OCI-LY1 (cell line): Measurements from ENCODE around the gene KLHL8.

ENCODE experiments used
- H2AFZ ChIP-seq: fragments of 200-600 bp; sonication (generic), shearing (Covaris generic); 2 replicates; pipeline ENCODE4 v1.6.0; 2014; ENCODE audit warnings: antibody characterized with exemption, mild to moderate bottlenecking, low read length
- H3F3A ChIP-seq: fragments of 200-600 bp; sonication (generic), shearing (Covaris generic); 2 replicates; pipeline ENCODE4 v1.6.0; 2014; ENCODE audit warnings: mild to moderate bottlenecking, antibody characterized with exemption, low read length, moderate library complexity; ENCODE audit not compliant: insufficient read depth
- H3K27ac ChIP-seq: fragments of 200-600 bp; sonication (generic); 2 replicates; pipeline ENCODE4 v1.5.1; 2014; ENCODE audit warnings: low read length, mixed run types, mild to moderate bottlenecking, low read depth; ENCODE audit not compliant: poor library complexity, severe bottlenecking
- H3K27me3 ChIP-seq: fragments of 200-600 bp; sonication (generic); 2 replicates; pipeline ENCODE4 v1.6.0; 2014; ENCODE audit warnings: antibody characterized with exemption, mild to moderate bottlenecking, low read length, moderate library complexity; ENCODE audit not compliant: insufficient read depth
- H3K36me3 ChIP-seq: fragments of 200-600 bp; sonication (generic); 2 replicates; pipeline ENCODE4 v1.6.1; 2014; ENCODE audit warnings: mild to moderate bottlenecking, antibody characterized with exemption, low read length, moderate library complexity, mixed read lengths; ENCODE audit not compliant: insufficient read depth
- H3K4me1 ChIP-seq: fragments of 200-600 bp; sonication (generic); 2 replicates; pipeline ENCODE4 v1.5.1; 2014; ENCODE audit warnings: mild to moderate bottlenecking, low read length, moderate library complexity; ENCODE audit not compliant: insufficient read depth, severe bottlenecking
- H3K4me2 ChIP-seq: fragments of 200-600 bp; sonication (generic), shearing (Covaris generic); 2 replicates; pipeline ENCODE4 v1.6.1; 2014; ENCODE audit warnings: low read length
- H3K4me3 ChIP-seq: fragments of 200-600 bp; sonication (generic); 2 replicates; pipeline ENCODE4 v1.5.1; 2014; ENCODE audit warnings: low read length, low read depth, mild to moderate bottlenecking, mixed read lengths; ENCODE audit not compliant: poor library complexity, severe bottlenecking
- H3K79me2 ChIP-seq: fragments of 200-600 bp; shearing (Covaris generic); 2 replicates; pipeline ENCODE4 v1.6.1; 2016; ENCODE audit warnings: mixed run types, low read length, mixed read lengths; ENCODE audit not compliant: insufficient read depth
- H3K9ac ChIP-seq: fragments of 200-600 bp; sonication (generic), shearing (Covaris generic); 2 replicates; pipeline ENCODE4 v1.6.1; 2014; ENCODE audit warnings: mild to moderate bottlenecking, low read length, mixed read lengths
- H3K9me2 ChIP-seq: fragments of 200-600 bp; sonication (generic), shearing (Covaris generic); 2 replicates; pipeline ENCODE4 v1.6.1; 2014; ENCODE audit warnings: low read depth, mild to moderate bottlenecking, low read length, mixed read lengths
- H3K9me3 ChIP-seq: fragments of 200-600 bp; shearing (Covaris generic); 2 replicates; pipeline ENCODE4 v1.6.1; 2014; ENCODE audit warnings: low read length, mixed read lengths
- H4K20me1 ChIP-seq: fragments of 200-600 bp; sonication (generic), shearing (Covaris generic); 2 replicates; pipeline ENCODE4 v1.6.0; 2016; ENCODE audit warnings: mild to moderate bottlenecking, low read length; ENCODE audit not compliant: insufficient read depth
- EZH2 ChIP-seq: fragments of 200-600 bp; sonication (generic), shearing (Covaris generic); IDR thresholded peaks from 2 replicates; pipeline ENCODE4 v1.8.0; 2017; ENCODE audit warnings: borderline replicate concordance, mixed run types, mild to moderate bottlenecking, antibody characterized with exemption, low read length, moderate library complexity, mixed read lengths
- TF ChIP-seq, protein P1 (sequence below): fragments of 200-600 bp; sonication (generic), shearing (Covaris generic); IDR thresholded peaks from 2 replicates; pipeline ENCODE4 v1.5.1; 2017; ENCODE audit warnings: mild to moderate bottlenecking, antibody characterized with exemption, low read length, moderate library complexity, mixed read lengths

The KLHL8 gene

DNA sequence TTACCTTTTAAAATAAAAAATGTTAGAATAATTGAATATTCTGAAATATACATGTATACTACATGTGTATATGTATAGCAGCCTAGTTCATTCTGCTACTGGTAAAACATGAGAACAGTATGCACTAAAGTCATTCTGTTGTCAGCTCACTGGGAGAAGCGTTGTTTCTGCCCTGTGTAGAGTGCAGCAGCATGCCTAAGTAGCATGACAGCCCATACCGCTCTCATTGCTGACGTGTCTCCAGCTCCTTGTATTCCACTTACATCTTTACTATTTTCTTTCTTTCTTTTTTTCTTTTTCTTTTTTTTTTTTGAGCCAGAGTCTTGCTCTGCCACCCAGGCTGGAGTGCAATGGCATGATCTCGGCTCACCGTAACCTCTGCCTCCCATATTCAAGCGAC lies 90.7 kb downstream of the KLHL8 start:
- no peak overlapping the region for H3K27ac ChIP-seq
- H3K79me2 ChIP-seq, result no peaks in the 10 kb centered on the region
- peaks cover 7% of the 10 kb centered on the region for H3K4me1 ChIP-seq
- no peak overlapping the region for H2AFZ ChIP-seq
- no peak overlapping the region for H3K9ac ChIP-seq
- H3K27me3 ChIP-seq, result no peaks in the 10 kb centered on the region
- no peaks in the 10 kb centered on the region for H3F3A ChIP-seq
- H4K20me1 ChIP-seq, result no peaks in the 10 kb centered on the region
- H3K9me3 ChIP-seq, result no peaks in the 10 kb centered on the region
- no peaks in the 10 kb centered on the region for H3K9me2 ChIP-seq
- H3K4me2 ChIP-seq, result no peak overlapping the region
- TF ChIP-seq, protein P1, sequence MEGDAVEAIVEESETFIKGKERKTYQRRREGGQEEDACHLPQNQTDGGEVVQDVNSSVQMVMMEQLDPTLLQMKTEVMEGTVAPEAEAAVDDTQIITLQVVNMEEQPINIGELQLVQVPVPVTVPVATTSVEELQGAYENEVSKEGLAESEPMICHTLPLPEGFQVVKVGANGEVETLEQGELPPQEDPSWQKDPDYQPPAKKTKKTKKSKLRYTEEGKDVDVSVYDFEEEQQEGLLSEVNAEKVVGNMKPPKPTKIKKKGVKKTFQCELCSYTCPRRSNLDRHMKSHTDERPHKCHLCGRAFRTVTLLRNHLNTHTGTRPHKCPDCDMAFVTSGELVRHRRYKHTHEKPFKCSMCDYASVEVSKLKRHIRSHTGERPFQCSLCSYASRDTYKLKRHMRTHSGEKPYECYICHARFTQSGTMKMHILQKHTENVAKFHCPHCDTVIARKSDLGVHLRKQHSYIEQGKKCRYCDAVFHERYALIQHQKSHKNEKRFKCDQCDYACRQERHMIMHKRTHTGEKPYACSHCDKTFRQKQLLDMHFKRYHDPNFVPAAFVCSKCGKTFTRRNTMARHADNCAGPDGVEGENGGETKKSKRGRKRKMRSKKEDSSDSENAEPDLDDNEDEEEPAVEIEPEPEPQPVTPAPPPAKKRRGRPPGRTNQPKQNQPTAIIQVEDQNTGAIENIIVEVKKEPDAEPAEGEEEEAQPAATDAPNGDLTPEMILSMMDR, result no peak
- no peak for TF ChIP-seq EZH2
- H3K36me3 ChIP-seq, result peaks cover 56% of the 10 kb centered on the region
- H3K4me3 ChIP-seq, result no peak overlapping the region

DNA sequence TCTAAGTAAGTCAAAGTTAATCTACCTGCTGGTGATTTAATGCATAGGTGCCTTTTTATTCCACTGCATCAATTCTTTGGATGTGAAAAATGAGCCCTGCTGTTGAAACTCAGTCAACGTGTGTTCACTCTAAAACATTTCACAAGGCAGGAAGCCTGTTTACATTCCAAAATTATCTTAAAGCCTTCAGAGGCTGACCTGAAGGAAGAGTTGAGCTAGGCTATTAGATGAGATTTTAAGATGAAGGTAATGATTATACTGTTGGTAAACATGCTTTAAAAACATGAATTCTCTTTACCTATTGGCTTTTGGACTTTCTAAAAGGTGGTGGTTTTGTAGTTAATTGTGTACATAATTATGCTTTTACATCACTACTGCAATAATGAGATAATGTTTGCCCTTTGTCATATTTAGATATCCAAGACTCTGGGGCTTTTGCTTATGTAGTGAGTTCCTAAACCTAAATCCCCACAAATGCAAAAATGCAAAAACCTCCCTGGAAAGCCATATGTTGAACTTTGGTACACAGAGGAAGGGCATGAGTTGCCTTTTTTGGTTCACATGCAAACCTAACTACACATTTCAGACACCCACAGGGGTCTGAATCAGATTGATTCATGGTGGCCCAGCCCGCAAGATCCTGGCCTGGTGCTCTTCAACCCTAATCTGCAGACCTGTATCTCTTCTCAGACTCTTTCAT lies 92.3 kb downstream of the KLHL8 start:
- H3K27ac ChIP-seq, result no peak overlapping the region
- H3F3A ChIP-seq, result no peaks in the 10 kb centered on the region
- H4K20me1 ChIP-seq, result no peaks in the 10 kb centered on the region
- H3K79me2 ChIP-seq, result no peaks in the 10 kb centered on the region
- no peak overlapping the region for H2AFZ ChIP-seq
- no peaks in the 10 kb centered on the region for H3K9me2 ChIP-seq
- TF ChIP-seq, protein P1, result no peak
- TF ChIP-seq EZH2, result no peak
- no peaks in the 10 kb centered on the region for H3K27me3 ChIP-seq
- H3K4me3 ChIP-seq, result no peak overlapping the region
- H3K9me3 ChIP-seq, result no peaks in the 10 kb centered on the region
- peaks cover 7% of the 10 kb centered on the region for H3K4me1 ChIP-seq
- H3K9ac ChIP-seq, result no peak overlapping the region
- no peak overlapping the region for H3K4me2 ChIP-seq
- peaks cover 48% of the 10 kb centered on the region for H3K36me3 ChIP-seq

DNA sequence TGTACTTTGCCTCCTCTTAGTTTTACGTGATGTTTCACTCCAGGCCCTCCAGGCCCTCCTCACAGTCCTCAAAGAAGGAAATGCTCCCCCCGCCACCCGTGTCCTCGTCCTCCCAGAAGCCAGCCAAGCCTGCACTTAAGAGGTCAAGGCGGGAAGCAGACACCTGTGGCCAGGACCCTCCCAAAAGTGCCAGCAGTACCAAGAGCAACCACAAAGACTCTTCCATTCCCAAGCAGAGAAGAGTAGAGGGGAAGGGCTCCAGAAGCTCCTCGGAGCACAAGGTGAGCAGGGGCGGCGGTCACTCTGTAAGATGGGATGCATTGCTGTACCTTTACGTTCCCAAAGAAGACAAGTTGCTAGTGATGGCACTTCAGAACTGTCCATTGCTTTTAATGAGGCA lies 94.4 kb downstream of the KLHL8 start:
- Histone ChIP-seq H4K20me1 (no peaks in the 10 kb centered on the region), H3K9me2 (no peaks in the 10 kb centered on the region), H3K4me2 (no peak overlapping the region), H3K27ac (no peak overlapping the region), H3K27me3 (no peaks in the 10 kb centered on the region), H3K36me3 (peaks cover 34% of the 10 kb centered on the region), H3F3A (no peaks in the 10 kb centered on the region), H3K9ac (no peak overlapping the region), H2AFZ (no peak overlapping the region), H3K9me3 (no peaks in the 10 kb centered on the region), H3K79me2 (no peaks in the 10 kb centered on the region), H3K4me1 (no peaks in the 10 kb centered on the region), H3K4me3 (no peak overlapping the region)
- TF ChIP-seq EZH2, result no peak
- TF ChIP-seq, protein P1, result no peak
